Measurements from ENCODE around the gene SPINK13. TPM values are rescaled to one million over a fixed set of nuclear protein-coding genes. Genes with fewer than 3 reads are reported as not detected.
"Not testable (repeated sequence)": the region's sequence is repeated elsewhere in the genome, so short reads cannot be mapped to it uniquely, and the experiment has no call there.

The SPINK13 gene
- total RNA-seq, 1 donor from 2014 or later = not detected

- ATAC-seq (ENCODE audit: low read depth) (no peak), DNase-seq (no peak)
- intact Hi-C loops (cut with micrococcal nuclease) = no loop called here
- no peak overlapping the region for H3K4me3 Mint-ChIP-seq
- no peaks in the 10 kb centered on the region for H3K4me1 Mint-ChIP-seq
- peaks cover 11% of the 10 kb centered on the region for H3K9me3 Mint-ChIP-seq
- TF ChIP-seq CTCF (IDR thresholded peaks at IDR 0.05) = no peak
- H3K36me3 Mint-ChIP-seq (ENCODE audit: low read depth) = no peaks in the 10 kb centered on the region
- POLR2A ChIA-PET = no interaction called here
- no peak overlapping the region for H3K27ac Mint-ChIP-seq
- no peaks in the 10 kb centered on the region for H3K27me3 Mint-ChIP-seq
- CTCF ChIA-PET = no interaction called here
Measured at GRCh38 chr5:148311484-148311883, 42.9 kb downstream of the SPINK13 start.

GRCh38 chr5:148312153-148312552 lies 43.6 kb downstream of the SPINK13 start, which contains the start of gene SPINK7:
SPINK7 (plus strand) TSS chr5:148312423; CDS start chr5:148312484, 61 bp downstream.
- H3K4me3 Mint-ChIP-seq = no peak within 1 kb of the TSS
- intact Hi-C loops (cut with micrococcal nuclease) = no loop called here

GRCh38 chr5:148314187-148314586 lies 45.6 kb downstream of the SPINK13 start:
- no peak for TF ChIP-seq CTCF (IDR thresholded peaks at IDR 0.05)

More at GRCh38 chr5:148312153-148312552, 43.6 kb downstream of the SPINK13 start, which contains the start of gene SPINK7:
- no peaks in the 10 kb centered on the region for H3K36me3 Mint-ChIP-seq (ENCODE audit: low read depth)
- no peak within 1 kb of the TSS for H3K27ac Mint-ChIP-seq
- no peaks in the 10 kb centered on the region for H3K4me1 Mint-ChIP-seq
- no peak for TF ChIP-seq CTCF (IDR thresholded peaks at IDR 0.05)
- ATAC-seq (ENCODE audit: low read depth) (no peak), DNase-seq (no peak)
- ChIA-PET POLR2A (no interaction called here), CTCF (no interaction called here)
- peaks cover 11% of the 10 kb centered on the region for H3K9me3 Mint-ChIP-seq
- H3K27me3 Mint-ChIP-seq = no peaks in the 10 kb centered on the region

GRCh38 chr5:148314731-148315130 lies 46.1 kb downstream of the SPINK13 start:
- ATAC-seq (ENCODE audit: low read depth) = no peak
- no peaks in the 10 kb centered on the region for H3K36me3 Mint-ChIP-seq (ENCODE audit: low read depth)

More at GRCh38 chr5:148314187-148314586, 45.6 kb downstream of the SPINK13 start:
- no peaks in the 10 kb centered on the region for H3K36me3 Mint-ChIP-seq (ENCODE audit: low read depth)
- POLR2A ChIA-PET = no interaction called here
- H3K27me3 Mint-ChIP-seq = no peaks in the 10 kb centered on the region
- DNase-seq (no peak), ATAC-seq (ENCODE audit: low read depth) (no peak)
- CTCF ChIA-PET = no interaction called here
- intact Hi-C loops (cut with micrococcal nuclease) = no loop called here
- H3K4me1 Mint-ChIP-seq = no peaks in the 10 kb centered on the region
- H3K9me3 Mint-ChIP-seq = peaks cover 5% of the 10 kb centered on the region
- no peak overlapping the region for H3K27ac Mint-ChIP-seq
- H3K4me3 Mint-ChIP-seq = no peak overlapping the region

GRCh38 chr5:148320011-148320963 lies 51.7 kb downstream of the SPINK13 start:
- DNase-seq; H3K36me3 Mint-ChIP-seq (ENCODE audit: low read depth); intact Hi-C loops (cut with micrococcal nuclease); CTCF ChIA-PET; H3K27ac Mint-ChIP-seq; ATAC-seq (ENCODE audit: low read depth); H3K4me1 Mint-ChIP-seq; POLR2A ChIA-PET; H3K9me3 Mint-ChIP-seq; H3K27me3 Mint-ChIP-seq: not testable (repeated sequence)
- H3K4me3 Mint-ChIP-seq = peak overlapping the region; percentile 73

More at GRCh38 chr5:148314731-148315130, 46.1 kb downstream of the SPINK13 start:
- intact Hi-C loops (cut with micrococcal nuclease) = no loop called here
- CTCF ChIA-PET = no interaction called here
- Mint-ChIP-seq H3K27me3 (peaks cover 3% of the 10 kb centered on the region), H3K27ac (no peak overlapping the region), H3K9me3 (peaks cover 1% of the 10 kb centered on the region), H3K4me3 (no peak overlapping the region), H3K4me1 (no peaks in the 10 kb centered on the region)
- POLR2A ChIA-PET = no interaction called here
- no peak for TF ChIP-seq CTCF (IDR thresholded peaks at IDR 0.05)
- DNase-seq = no peak

All from activated B cell treated with CpG ODN at 0.5 μM for 24 hours (primary cell).